ENCODE results near the gene TNRC6B.

DNA sequence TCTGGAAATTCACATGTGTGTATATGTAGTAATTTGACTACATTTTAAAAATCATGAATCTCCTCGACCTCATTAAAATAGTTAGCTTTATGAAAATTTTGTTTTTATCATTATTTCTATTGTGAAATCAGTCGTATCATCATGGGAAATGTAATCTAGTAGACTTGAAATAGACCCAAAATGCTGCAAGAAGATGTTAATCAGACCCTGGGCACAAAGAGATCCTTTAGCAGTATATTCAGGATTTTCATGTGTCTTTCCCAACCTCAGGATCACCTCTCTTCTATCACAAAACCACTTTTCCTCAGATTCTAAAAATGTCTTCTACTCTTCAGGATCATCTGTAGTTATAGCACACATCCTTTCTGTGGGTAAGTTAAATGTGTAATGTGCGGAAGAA, 93.7 kb downstream of the TNRC6B start:
- TF ChIP-seq CTCF (IDR thresholded peaks at IDR 0.05; ENCODE audit: low read depth, low read length) (no peak), EZH2phosphoT487 (IDR thresholded peaks at IDR 0.05; ENCODE audit: low read depth) (no peak)
